Left lung (tissue), 14 donors: Measurements from ENCODE around the gene MPPED2. TPM values are rescaled to one million over a fixed set of nuclear protein-coding genes. Genes with fewer than 3 reads are reported as not detected.

Source experiments
- ATAC-seq: fragments of 200-7000 bp; cut with Tn5 transposase; one replicate; pipeline ENCODE4 v1.9.1; 2020; ENCODE audit warnings: moderate library complexity
- DNase-seq, 4 donors: peaks; one replicate each; pipeline ENCODE4 v3.0.0-alpha.2; 2013 to 2020
- H3K27ac ChIP-seq, 2 donors: fragments of 200-600 bp; sonication (generic) in 1 of 2; one replicate each; pipeline versions ENCODE4 v1.5.0 to v1.8.0; 2020 to 2021
- H3K27me3 ChIP-seq, 2 donors: fragments of 200-600 bp; sonication (generic) in 1 of 2; one replicate each; pipeline versions ENCODE4 v1.5.0 to v1.8.0; 2020 to 2021
- H3K36me3 ChIP-seq, 2 donors: fragments of 200-600 bp; sonication (generic) in 1 of 2; one replicate each; pipeline versions ENCODE4 v1.5.0 to v1.8.0; 2020 to 2021
- H3K4me1 ChIP-seq, 2 donors: fragments of 200-600 bp; one replicate each; pipeline ENCODE4 v1.8.0; 2021
- H3K4me3 ChIP-seq, 2 donors: fragments of 200-600 bp; sonication (generic) in 1 of 2; one replicate each; pipeline versions ENCODE4 v1.5.0 to v1.8.0; 2020 to 2021; ENCODE audit warnings: mild to moderate bottlenecking in 1 of 2
- H3K9me3 ChIP-seq, 2 donors: fragments of 200-600 bp; sonication (generic) in 1 of 2; one replicate each; pipeline versions ENCODE4 v1.5.0 to v1.8.0; 2020 to 2021
- intact Hi-C, 2 donors: fragments of 100-400 bp; cut with DNase I; formaldehyde crosslinking; loops; one replicate each; pipeline versions ENCODE4 v1.11.2 to v1.14.2; 2022
- long read RNA-seq, 12 donors: library from polyadenylated mRNA in 2 of 12; unstranded in 2 of 12; transcript quantifications; one replicate each; pipeline ENCODE4 v2.0.0 and lab custom pipeline, GENCODE V29; 2019 to 2026
- polyA plus RNA-seq, 6 donors: library from polyadenylated mRNA; unstranded; fragments of 120-200 nt; gene quantifications; one replicate each; pipeline ENCODE4 v1.2.1, GENCODE V29; 2013; ENCODE audit not compliant: insufficient read length in 6 of 6
- total RNA-seq, 2 donors: library from RNA; stranded (reverse); fragmentation: NEBNext Ultra II Directional; extraction: Animal tissue kit (Norgen Biotek cat#: 25700); gene quantifications; one replicate each; pipeline ENCODE4 v1.2.1, GENCODE V29; 2021
- TF ChIP-seq, protein P1 (sequence below), 2 donors: fragments of 200-600 bp; sonication (generic) in 1 of 2; IDR thresholded peaks; one replicate each; pipeline versions ENCODE4 v1.5.0 to v1.8.0; 2021; ENCODE audit warnings: antibody characterized with exemption in 2 of 2
- donor health status: DM: no; HTN: yes; CAD: no.
- donor health status: DM: no; HTN: no; CAD: no.

Gene MPPED2, protein sequence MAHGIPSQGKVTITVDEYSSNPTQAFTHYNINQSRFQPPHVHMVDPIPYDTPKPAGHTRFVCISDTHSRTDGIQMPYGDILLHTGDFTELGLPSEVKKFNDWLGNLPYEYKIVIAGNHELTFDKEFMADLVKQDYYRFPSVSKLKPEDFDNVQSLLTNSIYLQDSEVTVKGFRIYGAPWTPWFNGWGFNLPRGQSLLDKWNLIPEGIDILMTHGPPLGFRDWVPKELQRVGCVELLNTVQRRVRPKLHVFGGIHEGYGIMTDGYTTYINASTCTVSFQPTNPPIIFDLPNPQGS
- under 1 TPM; 0.26 to 0.79 TPM for total RNA-seq
- 1 to 10 TPM; 2.4 to 5.3 (median 4.3) TPM for polyA plus RNA-seq
- long read RNA-seq, donor 1, result 0 reads
- long read RNA-seq, donor 2, result 0 reads
- long read RNA-seq, donor 3, result 0 reads
- long read RNA-seq, donor 4, result 0 reads
- long read RNA-seq, donor 5, result 0 reads
- long read RNA-seq, donor 6, result 0 reads
- long read RNA-seq, donor 7, result 0 reads
- long read RNA-seq, donor 8, result 0 reads
- long read RNA-seq, donor 9, result 0 reads
- long read RNA-seq, donor 10, result 0 reads
- long read RNA-seq, donor 11, partial matches to known transcripts, result 18 of 36 reads
- long read RNA-seq, donor 11, other reads (novel, unspliced or antisense), result 15 of 36 reads
- long read RNA-seq, donor 12, result 0 reads

DNA sequence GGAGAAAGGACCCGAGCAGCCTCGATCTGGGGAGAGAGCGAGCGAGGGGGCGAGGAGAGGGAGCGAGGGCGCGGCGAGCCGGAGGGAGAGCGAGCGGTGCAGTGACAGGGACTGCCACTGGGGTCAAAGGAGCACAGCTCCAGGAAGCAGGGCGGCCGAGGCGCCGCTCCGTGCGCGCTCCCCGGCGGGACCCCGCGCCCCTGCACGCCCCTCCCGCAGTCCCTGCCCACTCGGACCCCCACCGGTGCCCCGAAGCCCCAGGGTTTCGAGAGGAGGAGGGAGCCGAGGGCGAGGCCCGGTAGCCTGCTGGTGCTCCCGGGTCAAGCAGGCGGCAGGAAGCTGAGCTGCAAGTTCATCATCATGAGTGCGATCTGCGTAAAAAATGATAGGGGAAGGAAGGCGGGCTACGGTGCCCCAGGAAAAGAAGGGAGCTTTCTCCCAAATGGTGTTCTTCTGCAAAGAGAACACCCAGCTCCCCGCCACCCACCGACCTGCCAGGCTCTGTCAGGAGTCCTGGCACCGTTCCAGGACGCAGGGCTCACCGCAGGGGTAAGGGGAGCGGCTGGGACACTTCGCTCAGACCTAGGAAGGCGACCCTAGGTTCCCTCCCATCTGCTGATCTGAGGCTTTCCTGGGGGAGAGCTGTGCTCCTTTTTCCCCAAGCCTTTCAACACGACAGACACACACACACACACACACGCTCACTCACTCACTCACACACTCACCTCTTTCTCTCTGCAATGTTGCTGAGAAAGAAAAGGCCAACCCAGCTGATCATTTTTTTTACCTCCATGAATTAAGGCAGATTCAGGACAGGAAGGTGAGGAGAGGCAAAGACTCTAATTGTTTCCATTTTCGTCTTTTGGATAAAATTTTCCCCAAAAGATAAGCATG is at the start of gene MPPED2:
Gene MPPED2, minus strand, starts transcription at position 103 of the 894 bp plus-strand sequence. CDS start 5,980 bp downstream, outside the sequence.
- Histone ChIP-seq H3K27me3 (peaks cover 37 to 74% of the 10 kb centered on the region in 2 donors), H3K4me3 (peak within 1 kb of the TSS; percentile 42 to 49), H3K9me3 (no peaks in the 10 kb centered on the region), H3K27ac (no peak within 1 kb of the TSS), H3K4me1 (peaks cover 10 to 24% of the 10 kb centered on the region in 2 donors), H3K36me3 (no peaks in the 10 kb centered on the region)
- peak in 2 of 4 donors; percentile 29 to 55 for DNase-seq
- peak; percentile 77 for ATAC-seq
- intact Hi-C loops, result no loop called here
- TF ChIP-seq, protein P1, sequence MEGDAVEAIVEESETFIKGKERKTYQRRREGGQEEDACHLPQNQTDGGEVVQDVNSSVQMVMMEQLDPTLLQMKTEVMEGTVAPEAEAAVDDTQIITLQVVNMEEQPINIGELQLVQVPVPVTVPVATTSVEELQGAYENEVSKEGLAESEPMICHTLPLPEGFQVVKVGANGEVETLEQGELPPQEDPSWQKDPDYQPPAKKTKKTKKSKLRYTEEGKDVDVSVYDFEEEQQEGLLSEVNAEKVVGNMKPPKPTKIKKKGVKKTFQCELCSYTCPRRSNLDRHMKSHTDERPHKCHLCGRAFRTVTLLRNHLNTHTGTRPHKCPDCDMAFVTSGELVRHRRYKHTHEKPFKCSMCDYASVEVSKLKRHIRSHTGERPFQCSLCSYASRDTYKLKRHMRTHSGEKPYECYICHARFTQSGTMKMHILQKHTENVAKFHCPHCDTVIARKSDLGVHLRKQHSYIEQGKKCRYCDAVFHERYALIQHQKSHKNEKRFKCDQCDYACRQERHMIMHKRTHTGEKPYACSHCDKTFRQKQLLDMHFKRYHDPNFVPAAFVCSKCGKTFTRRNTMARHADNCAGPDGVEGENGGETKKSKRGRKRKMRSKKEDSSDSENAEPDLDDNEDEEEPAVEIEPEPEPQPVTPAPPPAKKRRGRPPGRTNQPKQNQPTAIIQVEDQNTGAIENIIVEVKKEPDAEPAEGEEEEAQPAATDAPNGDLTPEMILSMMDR (IDR thresholded peaks at IDR 0.05), result peak; percentile 33 to 46

DNA sequence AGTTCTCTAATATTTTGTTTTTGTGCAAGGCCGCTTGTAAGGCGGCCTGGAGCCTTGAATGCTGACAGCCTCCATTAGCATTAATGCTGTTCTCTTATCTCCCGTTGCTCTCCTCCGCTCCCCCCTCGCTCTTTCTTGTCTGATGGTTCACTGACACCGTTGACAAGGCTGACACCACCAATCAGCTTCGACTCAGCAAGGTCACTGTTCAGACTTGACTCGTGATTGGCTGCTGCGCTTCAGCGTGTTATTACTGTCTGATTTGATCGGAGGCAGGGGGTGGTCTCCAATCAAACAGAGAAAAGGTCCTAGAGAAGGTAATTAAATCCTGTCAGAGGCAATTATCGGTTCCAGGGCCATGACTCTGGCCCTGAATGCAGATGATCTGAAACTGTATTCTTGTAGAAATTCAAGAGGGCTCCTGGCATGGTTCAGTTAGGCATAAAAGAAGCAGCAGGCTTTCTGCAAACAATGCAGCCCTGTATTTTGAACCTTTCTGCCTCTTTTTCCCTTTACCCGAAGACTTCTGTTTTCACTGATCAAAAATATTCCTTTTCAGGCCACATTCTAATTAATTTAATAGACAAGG is 49.3 kb upstream of the MPPED2 start:
- DNase-seq (peak in 2 of 4 donors; percentile 24 to 56), ATAC-seq (no peak)
- Histone ChIP-seq H3K4me3 (no peak overlapping the region), H3K36me3 (no peaks in the 10 kb centered on the region), H3K27ac (no peak overlapping the region), H3K4me1 (no peaks in the 10 kb centered on the region), H3K27me3 (no peaks in the 10 kb centered on the region), H3K9me3 (no peaks in the 10 kb centered on the region)
- TF ChIP-seq, protein P1 (IDR thresholded peaks at IDR 0.05), result no peak
- intact Hi-C loops, result no loop called here

DNA sequence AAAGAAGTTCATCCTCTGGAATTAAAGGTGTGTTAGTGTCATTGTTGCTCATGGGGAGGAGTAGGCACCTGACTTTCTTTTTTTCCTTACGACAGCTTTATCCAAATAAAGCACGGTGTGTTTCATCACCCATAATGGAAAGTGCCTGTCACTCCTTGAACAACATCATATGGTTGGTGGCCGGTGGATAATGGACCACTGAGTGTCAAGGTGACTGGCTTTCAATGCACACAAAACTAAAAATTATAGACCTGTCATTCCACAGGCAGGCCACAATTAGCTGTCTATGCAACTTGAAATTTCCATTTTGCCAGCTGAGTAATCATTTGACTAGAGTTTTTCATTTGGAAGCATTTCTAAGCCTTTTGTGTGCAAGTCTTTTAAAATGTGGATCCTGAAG is 45.0 kb upstream of the MPPED2 start:
- DNase-seq, result no peak
- TF ChIP-seq, protein P1 (IDR thresholded peaks at IDR 0.05), result no peak
- Histone ChIP-seq H3K27me3 (no peaks in the 10 kb centered on the region), H3K27ac (no peak overlapping the region), H3K4me3 (no peak overlapping the region), H3K9me3 (no peaks in the 10 kb centered on the region), H3K36me3 (no peaks in the 10 kb centered on the region), H3K4me1 (no peaks in the 10 kb centered on the region)
- ATAC-seq, result no peak
- intact Hi-C loops, result no loop called here

DNA sequence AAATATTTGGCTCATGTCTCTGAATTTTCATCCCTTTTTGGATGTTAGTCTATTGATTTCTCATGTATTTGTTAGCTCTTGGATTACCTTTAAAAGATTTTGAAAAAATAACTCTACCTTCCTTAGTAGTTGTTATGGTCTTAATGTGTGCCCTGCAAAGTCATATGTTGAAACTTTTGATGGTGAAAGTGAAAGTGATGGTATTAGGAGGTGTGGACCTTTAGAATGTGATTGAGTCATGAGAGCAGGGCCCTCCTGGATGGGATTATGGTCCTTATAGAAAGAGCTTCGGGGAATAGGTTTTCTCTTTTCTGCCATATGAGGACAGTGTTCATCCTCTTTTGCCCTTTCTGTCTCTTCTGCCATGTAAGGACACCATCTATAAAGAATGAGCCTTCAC is 33.6 kb upstream of the MPPED2 start:
- ATAC-seq (no peak), DNase-seq (no peak)
- intact Hi-C loops, result no loop called here
- H3K4me3 ChIP-seq, result no peak overlapping the region
- H3K4me1 ChIP-seq, result no peaks in the 10 kb centered on the region
- H3K27ac ChIP-seq, result no peak overlapping the region
- H3K36me3 ChIP-seq, result no peaks in the 10 kb centered on the region
- H3K27me3 ChIP-seq, result no peaks in the 10 kb centered on the region
- no peaks in the 10 kb centered on the region for H3K9me3 ChIP-seq
- TF ChIP-seq, protein P1 (IDR thresholded peaks at IDR 0.05), result no peak
